ENCODE data around the gene DIDO1. TPM values are rescaled to one million over a fixed set of nuclear protein-coding genes. Genes with fewer than 3 reads are reported as not detected.

The DIDO1 gene
- total and polyA plus RNA-seq, 9 of the 15 experiments (the other 6 are each of a cell fraction or from before 2014, with no cell fraction given), result 4.4 to 46.8 (median 31.2) TPM

DNA sequence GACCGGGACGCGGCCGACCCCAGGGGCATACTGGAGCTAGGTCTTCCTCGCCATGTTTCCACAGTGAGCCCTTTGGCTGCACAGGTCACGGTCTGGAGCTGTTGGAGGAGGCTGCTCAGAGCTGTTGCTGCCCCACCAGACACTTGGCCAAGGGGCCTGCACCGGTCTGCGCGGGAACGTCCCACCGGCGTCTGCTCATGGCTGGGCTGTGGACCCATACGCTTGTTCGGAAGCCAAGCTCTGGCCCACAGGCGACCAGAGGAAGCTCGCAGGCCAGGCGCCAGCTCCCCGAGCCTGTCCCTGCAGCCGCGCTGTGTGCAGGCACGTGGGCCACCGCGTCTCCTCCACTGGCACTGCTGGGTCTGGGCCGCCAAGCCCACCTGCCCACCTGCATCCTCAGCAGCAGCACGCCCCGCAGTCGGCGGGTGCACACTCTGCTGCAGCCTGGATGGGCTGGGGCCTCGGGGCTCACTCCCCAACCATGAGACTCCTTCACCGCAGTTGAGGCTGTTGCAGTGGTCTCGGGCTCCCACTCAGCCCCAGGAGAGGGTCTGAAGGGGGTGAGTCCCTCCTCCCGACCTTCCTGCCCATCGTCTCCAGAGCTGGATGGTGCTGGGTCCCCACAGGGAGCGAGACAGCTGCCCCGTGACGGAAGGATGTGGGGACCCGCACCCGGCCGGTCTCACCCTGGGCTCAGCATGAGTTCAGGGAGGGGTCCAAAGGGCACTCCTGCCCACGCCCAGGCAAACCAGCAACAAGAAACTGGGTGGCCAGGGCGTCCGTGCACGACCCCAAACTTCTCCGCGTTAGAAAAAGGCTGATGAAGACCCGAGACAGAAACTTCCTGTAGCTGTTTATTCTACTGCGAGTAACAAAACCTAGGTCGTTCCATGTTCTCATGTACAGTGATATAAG is 49.1 kb downstream of the DIDO1 start:
- BruUV-seq (replicated peaks), result no TSS peak
- Histone ChIP-seq H3K9me1 (ENCODE audit: control insufficient read depth, insufficient read depth, low read length) (no peaks in the 10 kb centered on the region), H3K27ac (ENCODE audit: extremely low read depth, low read depth, low read length) (no peak overlapping the region), H3K4me3 (no peak overlapping the region), H3K79me2 (ENCODE audit: control insufficient read depth, insufficient read depth, low read length) (no peaks in the 10 kb centered on the region), H3K4me2 (ENCODE audit: insufficient read depth, low read length) (no peak overlapping the region), H3K27me3 (ENCODE audit: control insufficient read depth in 2 of 2, insufficient read depth in 2 of 2, low read length in 2 of 2) (no peaks in the 10 kb centered on the region), H4K20me1 (replicated peaks; ENCODE audit: control insufficient read depth, insufficient read depth, low read length) (no peaks in the 10 kb centered on the region), H3K9me3 (replicated peaks; ENCODE audit: control insufficient read depth, insufficient read depth, low read depth, low read length) (no peaks in the 10 kb centered on the region), H2AFZ (ENCODE audit: low read depth, low read length) (no peak overlapping the region), H3K9ac (ENCODE audit: insufficient read depth in 1 of 2, low read depth in 2 of 2, low read length in 2 of 2) (peak overlapping the region in 1 of 2 experiments; percentile 70; a peak in 1 of 4 replicates), H3K4me1 (replicated peaks in 1 of 2; ENCODE audit: control insufficient read depth in 2 of 2, insufficient read depth in 2 of 2, low read length in 2 of 2) (peaks cover 24 to 66% of the 10 kb centered on the region in 2 experiments), H3K36me3 (ENCODE audit: control insufficient read depth, insufficient read depth, low read length) (peaks cover 19% of the 10 kb centered on the region; the same call in 1 of the 3 replicates)
- TF ChIP-seq, protein P1, sequence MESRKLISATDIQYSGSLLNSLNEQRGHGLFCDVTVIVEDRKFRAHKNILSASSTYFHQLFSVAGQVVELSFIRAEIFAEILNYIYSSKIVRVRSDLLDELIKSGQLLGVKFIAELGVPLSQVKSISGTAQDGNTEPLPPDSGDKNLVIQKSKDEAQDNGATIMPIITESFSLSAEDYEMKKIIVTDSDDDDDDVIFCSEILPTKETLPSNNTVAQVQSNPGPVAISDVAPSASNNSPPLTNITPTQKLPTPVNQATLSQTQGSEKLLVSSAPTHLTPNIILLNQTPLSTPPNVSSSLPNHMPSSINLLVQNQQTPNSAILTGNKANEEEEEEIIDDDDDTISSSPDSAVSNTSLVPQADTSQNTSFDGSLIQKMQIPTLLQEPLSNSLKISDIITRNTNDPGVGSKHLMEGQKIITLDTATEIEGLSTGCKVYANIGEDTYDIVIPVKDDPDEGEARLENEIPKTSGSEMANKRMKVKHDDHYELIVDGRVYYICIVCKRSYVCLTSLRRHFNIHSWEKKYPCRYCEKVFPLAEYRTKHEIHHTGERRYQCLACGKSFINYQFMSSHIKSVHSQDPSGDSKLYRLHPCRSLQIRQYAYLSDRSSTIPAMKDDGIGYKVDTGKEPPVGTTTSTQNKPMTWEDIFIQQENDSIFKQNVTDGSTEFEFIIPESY (CRISPR knock-in tag; IDR thresholded peaks at IDR 0.05), result peak; percentile 44; the same call in 1 of the 2 replicates
- no peak for TF ChIP-seq U2AF2 (optimal IDR thresholded peaks at IDR 0.05; ENCODE audit: low read depth, low read length)
- FAIRE-seq (no peak), ATAC-seq (no peak), DNase-seq (ENCODE audit: extremely low read depth in 1 of 4, low spot score in 3 of 4) (no peak)
- in situ Hi-C loops (cut with MboI) (no loop called here), intact Hi-C loops (cut with micrococcal nuclease) (loop anchor here (10.0 kb wide), 1 partner anchor 52 kb away; no protein-coding TSS in a partner anchor)
- WGBS (ENCODE audit: insufficient coverage, low coverage, missing lambda C conversion rate), result 85% methylated on average over 36 of the region's 48 CpGs
- CTCF ChIA-PET (ENCODE audit: low intra/inter-chr PET ratio), result no interaction called here
- POLR2A ChIA-PET, result interaction anchor here (0.5 to 3.0 kb wide), 9 partner anchors 11 to 350 kb away, joined by 3 to 16 read pairs (median 4); partner anchors contain the start of gene TCFL5

Data from K562 (cell line).